Keratinocyte (primary cell): ENCODE data around the gene NR0B1. TPM values are rescaled to one million over a fixed set of nuclear protein-coding genes. Genes with fewer than 3 reads are reported as not detected.

Experiments used
- DNase-seq: peaks from one replicate; pipeline ENCODE4 v3.0.0-alpha.2; 2011; ENCODE audit warnings: low read depth, missing footprints, low spot score
- FAIRE-seq: peaks from 2 replicates; lab custom pipeline; 2011; peaks lifted over from hg19 to GRCh38; lab: Jason Lieb, UNC
- H2AFZ ChIP-seq: 2 replicates; pipeline ENCODE4 v1.6.0; 2012; ENCODE audit warnings: low read length, control low read depth, inconsistent platforms; ENCODE audit not compliant: control insufficient read depth
- H3K27ac ChIP-seq: 2 replicates; pipeline ENCODE4 v1.5.1; 2011; ENCODE audit warnings: low read length; ENCODE audit not compliant: control insufficient read depth, insufficient read depth
- H3K27me3 ChIP-seq: 3 replicates; pipeline ENCODE4 v1.6.0; 2011; ENCODE audit warnings: low read length; ENCODE audit not compliant: control insufficient read depth, insufficient read depth; ENCODE audit errors: extremely low read depth
- H3K36me3 ChIP-seq, 2 experiments: 2 replicates in 1 of 2; 3 replicates in 1 of 2; pipeline ENCODE4 v1.5.1; 2011; ENCODE audit warnings: low read length in 2 of 2, mild to moderate bottlenecking in 1 of 2; ENCODE audit not compliant: control insufficient read depth in 2 of 2, insufficient read depth in 2 of 2; ENCODE audit errors: extremely low read depth in 1 of 2
- H3K4me1 ChIP-seq: 3 replicates; pipeline ENCODE4 v1.5.1; 2011; ENCODE audit warnings: low read length; ENCODE audit not compliant: control insufficient read depth, insufficient read depth; ENCODE audit errors: extremely low read depth
- H3K4me2 ChIP-seq: 3 replicates; pipeline ENCODE4 v1.6.0; 2011; ENCODE audit warnings: low read depth, low read length; ENCODE audit not compliant: control insufficient read depth, insufficient read depth; ENCODE audit errors: extremely low read depth
- H3K4me3 ChIP-seq, 3 experiments: fragments of 200-600 bp in 1 of 3; sonication (generic) in 1 of 3; 2 replicates in 2 of 3; 3 replicates in 1 of 3; pipeline ENCODE4 v1.5.1; 2011 to 2016; ENCODE audit warnings: low read length in 3 of 3, mild to moderate bottlenecking in 3 of 3, control low read depth in 2 of 3, inconsistent platforms in 1 of 3, low read depth in 1 of 3, mixed read lengths in 1 of 3, mixed run types in 1 of 3, moderate library complexity in 1 of 3; ENCODE audit not compliant: control insufficient read depth in 2 of 3, insufficient read depth in 2 of 3; ENCODE audit errors: extremely low read depth in 1 of 3
- H3K79me2 ChIP-seq: 2 replicates; pipeline ENCODE4 v1.6.0; 2012; ENCODE audit warnings: low read length; ENCODE audit not compliant: control insufficient read depth, insufficient read depth
- H3K9ac ChIP-seq: 3 replicates; pipeline ENCODE4 v1.6.0; 2011; ENCODE audit warnings: low read length; ENCODE audit not compliant: control insufficient read depth, insufficient read depth; ENCODE audit errors: extremely low read depth
- H3K9me1 ChIP-seq: 3 replicates; pipeline ENCODE4 v1.6.0; 2011; ENCODE audit warnings: low read length; ENCODE audit not compliant: control insufficient read depth, insufficient read depth; ENCODE audit errors: extremely low read depth
- H3K9me3 ChIP-seq: 2 replicates; pipeline ENCODE4 v1.5.1; 2012; ENCODE audit warnings: low read depth, low read length; ENCODE audit not compliant: control insufficient read depth
- H4K20me1 ChIP-seq: 3 replicates; pipeline ENCODE4 v1.6.0; 2011; ENCODE audit warnings: low read length; ENCODE audit not compliant: control insufficient read depth, insufficient read depth; ENCODE audit errors: extremely low read depth
- CTCF ChIP-seq, 3 experiments: IDR thresholded peaks in 1 of 3; conservative IDR thresholded peaks in 1 of 3; optimal IDR thresholded peaks in 1 of 3; 2 replicates in 2 of 3; 3 replicates in 1 of 3; pipeline versions ENCODE3 to v1.5.1; 2011; ENCODE audit warnings: low read length in 3 of 3, mild to moderate bottlenecking in 3 of 3, moderate library complexity in 2 of 3, control low read depth in 1 of 3, inconsistent platforms in 1 of 3; ENCODE audit not compliant: insufficient read depth in 2 of 3; ENCODE audit errors: extremely low read depth in 1 of 3
- EZH2 ChIP-seq: IDR thresholded peaks from one replicate; pipeline ENCODE4 v1.6.1; 2012; ENCODE audit warnings: inconsistent platforms, mild to moderate bottlenecking, low read length, moderate library complexity
- dilution Hi-C: fragments of 300-500 bp; cut with MboI; formaldehyde crosslinking; loops from one replicate; pipeline ENCODE4 v1.7.0; 2020; ENCODE audit warnings: low sequenced_read_pairs; ENCODE audit not compliant: extremely low pct_ligation_motif_present
- polyA plus RNA-seq, 5 experiments: library from polyadenylated mRNA; depleted of rRNA in 3 of 5; stranded (reverse) in 3 of 5; stranded (forward) in 1 of 5; unstranded in 1 of 5; fragments of >200 nt; gene quantifications; 1 replicate in 1 of 5; 2 replicates in 3 of 5; 3 replicates in 1 of 5; pipeline versions ENCODE4 v1.2.1 to v1.2.3, GENCODE V29; 2011 to 2012; ENCODE audit warnings: missing spikeins in 2 of 5, low read depth in 1 of 5, low replicate concordance in 1 of 5

The NR0B1 gene
- polyA plus RNA-seq, 1 donor (not counting 4 experiments of a cell fraction or from before 2014, with no cell fraction given), result not detected

DNA sequence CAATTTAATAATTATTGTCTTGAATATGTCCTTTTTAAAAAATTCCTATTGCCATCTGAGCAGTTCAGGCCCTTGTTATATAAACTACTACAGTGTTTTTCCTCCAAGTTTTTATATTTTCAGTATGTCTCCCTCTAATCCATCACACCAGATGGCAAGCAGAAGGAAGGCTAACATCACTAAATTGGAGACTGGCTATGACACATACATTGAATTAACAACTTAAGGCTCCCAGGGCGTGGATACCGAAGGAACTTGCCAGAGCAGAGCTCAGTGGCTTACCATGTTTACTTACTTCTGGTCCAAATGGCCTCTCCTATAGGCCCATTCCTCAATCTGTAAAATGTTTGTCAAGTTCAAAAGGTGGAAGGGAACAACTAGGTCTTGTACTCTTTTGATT is 49.3 kb downstream of the NR0B1 start:
- Histone ChIP-seq H3K9ac (no peak overlapping the region), H2AFZ (no peak overlapping the region), H4K20me1 (no peaks in the 10 kb centered on the region), H3K79me2 (no peaks in the 10 kb centered on the region), H3K4me1 (no peaks in the 10 kb centered on the region), H3K9me1 (no peaks in the 10 kb centered on the region), H3K4me2 (no peak overlapping the region), H3K4me3 (no peak overlapping the region), H3K27ac (no peak overlapping the region), H3K9me3 (peaks cover 2% of the 10 kb centered on the region), H3K27me3 (no peaks in the 10 kb centered on the region), H3K36me3 (no peaks in the 10 kb centered on the region)
- no peak for DNase-seq
- TF ChIP-seq EZH2 (no peak), CTCF (optimal IDR thresholded peaks at IDR 0.05 in 1 of 3, IDR thresholded peaks at IDR 0.05 in 1 of 3, conservative IDR thresholded peaks at IDR 0.05 in 1 of 3; ENCODE audit: extremely low read depth in 1 of 3, insufficient read depth in 2 of 3, low read length in 3 of 3) (no peak)
- dilution Hi-C loops, result no loop called here
- no peak for FAIRE-seq

Other genes with a start within 250 kb of the NR0B1 start
- gene MAGEB2, start 93.8 kb downstream of the NR0B1 start, polyA plus RNA-seq, result not detected in 3 replicates
- not detected in 3 replicates for gene MAGEB3, start 78.7 kb downstream of the NR0B1 start, polyA plus RNA-seq
- gene MAGEB4, start 67.4 kb downstream of the NR0B1 start, polyA plus RNA-seq, result not detected in 3 replicates
- not detected in 3 replicates for gene MAGEB1, start 62.2 kb downstream of the NR0B1 start, polyA plus RNA-seq